HG02852 (cell line): ENCODE measurements around the gene PIEZO2.
"Not testable (repeated sequence)": the region's sequence is repeated elsewhere in the genome, so short reads cannot be mapped to it uniquely, and the experiment has no call there.

Experiments used
- ATAC-seq: cut with Tn5 transposase; IDR thresholded peaks from one replicate; pipeline ENCODE4 v1.9.1; 2021; ENCODE audit warnings: mild to moderate bottlenecking, moderate library complexity; ENCODE audit not compliant: unreplicated experiment

Gene PIEZO2

GRCh38 chr18:10644003-10644402 lies 505.4 kb downstream of the PIEZO2 start:
- not testable (repeated sequence) for ATAC-seq

DNA sequence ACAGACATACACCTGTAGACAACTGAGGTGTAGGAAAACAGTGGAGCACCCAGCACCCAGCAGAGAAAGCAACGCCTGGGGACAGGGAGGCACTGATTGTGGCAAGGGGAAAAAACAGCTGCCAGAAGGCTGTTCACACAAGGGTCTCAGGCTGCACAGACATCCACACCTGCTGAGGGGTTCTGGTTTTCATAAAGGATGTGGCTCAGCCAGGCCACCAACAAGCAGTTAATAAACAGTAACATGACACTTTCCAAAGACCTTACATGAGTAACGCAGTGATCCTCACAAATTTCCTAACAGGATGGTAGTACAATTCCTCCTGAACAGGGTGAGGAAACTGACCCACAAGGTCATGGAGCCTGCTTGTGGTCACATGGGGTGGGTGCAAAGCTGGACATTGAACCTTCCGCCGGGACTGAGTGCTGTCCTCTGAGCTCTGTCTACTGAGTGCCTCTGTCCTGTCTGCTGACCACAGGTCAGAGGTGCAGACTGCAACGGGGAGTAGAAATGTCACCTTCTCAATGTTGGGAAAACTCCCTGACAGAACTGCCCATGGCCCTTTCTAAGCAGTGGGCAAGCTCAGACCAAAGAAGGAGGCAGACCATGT lies 506.3 kb downstream of the PIEZO2 start:
- ATAC-seq = not testable (repeated sequence)

DNA sequence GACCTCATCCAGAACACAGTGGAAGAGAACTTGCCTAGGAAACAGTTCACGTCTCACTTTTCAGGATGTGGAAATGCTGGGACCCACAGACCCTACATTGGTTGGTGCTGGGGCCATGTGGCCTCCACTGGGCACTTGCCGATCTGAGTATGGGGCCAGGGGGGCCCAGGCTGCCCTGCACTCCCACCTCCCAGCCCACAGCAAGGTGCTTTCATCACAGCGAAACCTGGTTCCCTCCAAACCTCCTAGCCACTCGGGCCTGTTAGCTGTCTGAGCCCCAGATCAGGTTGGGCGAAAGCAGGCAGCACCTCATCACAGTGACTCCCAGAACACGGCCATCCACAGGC lies 510.9 kb downstream of the PIEZO2 start:
- ATAC-seq = not testable (repeated sequence)

DNA sequence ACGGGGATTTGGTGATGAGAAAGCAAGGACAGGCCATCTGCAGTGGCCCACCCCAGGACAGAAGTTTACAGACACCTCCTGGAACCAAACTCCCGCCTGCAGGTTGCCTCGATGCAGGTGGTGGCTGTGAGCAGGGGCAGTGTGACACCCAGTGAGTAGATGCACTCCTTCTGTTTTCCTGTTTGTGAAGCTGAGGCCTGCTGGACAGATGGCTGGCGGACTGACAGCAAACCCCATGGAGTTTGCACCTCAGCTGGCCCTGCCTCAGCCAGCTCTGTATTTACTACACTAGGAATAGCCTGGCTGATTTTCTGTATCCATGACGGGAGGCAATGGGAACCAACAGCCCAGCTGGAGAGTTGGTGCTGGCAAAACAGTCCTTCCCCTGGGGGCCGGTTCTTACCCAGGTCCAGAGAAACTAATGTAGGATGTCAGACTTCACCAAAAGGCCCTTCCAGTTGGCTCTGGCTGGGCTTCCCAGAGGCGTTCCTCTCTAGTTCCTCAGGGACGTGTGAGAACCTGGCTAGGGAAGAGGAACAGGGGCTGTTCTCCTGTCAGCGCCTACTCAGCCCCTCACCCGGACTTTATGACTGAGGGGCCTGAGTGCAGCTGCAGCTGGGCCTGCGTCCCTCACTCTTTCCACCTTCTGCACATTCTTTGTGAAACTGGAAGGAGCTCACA lies 511.4 kb downstream of the PIEZO2 start:
- ATAC-seq = not testable (repeated sequence)

- peak; percentile 98 for ATAC-seq
These were observed 520.3 kb downstream of the PIEZO2 start for GRCh38 chr18:10629076-10629475.

DNA sequence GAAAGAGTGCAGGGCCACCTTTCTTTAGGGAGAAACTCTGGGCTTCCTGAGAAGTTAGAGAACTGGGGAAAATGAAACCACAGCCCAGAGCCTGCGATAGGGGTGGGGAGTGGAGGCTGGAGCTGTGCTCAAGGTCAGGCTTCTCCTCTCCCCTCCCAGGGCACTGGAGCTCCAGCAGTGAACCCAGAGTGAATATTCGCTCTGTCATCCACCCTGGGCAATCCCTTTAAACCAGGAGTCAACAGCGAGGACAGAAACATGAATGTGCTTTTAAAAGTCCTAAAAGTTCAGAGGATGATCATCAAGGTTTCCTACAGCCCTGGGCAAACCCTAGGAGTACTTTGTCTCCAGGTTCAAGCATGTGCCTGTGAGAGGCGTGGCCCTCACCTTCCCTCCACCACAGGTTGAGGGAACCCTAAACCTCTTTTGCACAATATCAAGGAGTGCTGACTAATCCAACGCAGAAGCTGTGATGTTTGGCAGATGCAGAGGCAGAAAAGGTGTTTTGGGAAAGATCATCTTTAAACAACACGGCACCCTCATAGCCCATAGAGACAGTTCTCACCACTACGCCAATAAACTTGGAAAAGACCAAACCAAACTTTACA lies 522.7 kb downstream of the PIEZO2 start:
- ATAC-seq = not testable (repeated sequence)

- not testable (repeated sequence) for ATAC-seq
These were observed 525.8 kb downstream of the PIEZO2 start for GRCh38 chr18:10623606-10624005.

- ATAC-seq = not testable (repeated sequence)
These were observed 526.4 kb downstream of the PIEZO2 start for GRCh38 chr18:10622982-10623381.

DNA sequence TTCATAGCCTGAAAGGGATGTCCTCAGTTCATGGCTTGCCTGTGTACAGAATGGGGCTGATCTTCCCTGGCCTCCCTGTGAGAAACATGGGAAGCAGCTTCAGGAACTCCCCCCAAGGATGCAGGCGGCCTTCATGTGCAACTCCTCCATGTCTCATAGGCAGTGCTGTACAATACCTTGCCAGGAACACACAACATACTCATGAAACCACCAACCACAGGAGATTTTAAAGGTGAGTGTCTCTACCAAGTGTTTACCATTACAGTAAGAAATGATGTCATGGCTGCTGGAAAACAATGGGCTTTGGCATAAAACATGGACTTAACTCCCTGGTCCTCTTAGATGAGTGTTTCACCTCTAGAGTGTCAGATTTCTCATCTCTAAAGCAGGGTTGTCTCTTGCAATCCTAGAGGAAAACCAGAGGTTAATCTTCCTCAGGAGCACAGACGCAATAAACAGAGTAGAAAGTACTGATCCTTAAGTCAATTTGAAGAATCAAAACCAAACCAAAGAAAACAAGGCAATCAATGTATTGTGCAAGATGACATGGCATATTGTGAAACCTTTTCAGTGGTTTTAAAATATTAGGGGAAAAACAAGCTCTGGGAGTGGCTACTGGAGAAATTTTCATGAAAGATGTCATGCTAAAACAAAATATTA lies 528.6 kb downstream of the PIEZO2 start:
- ATAC-seq = not testable (repeated sequence)
